K562 treated with DMSO at 1 percent for 12 hours (cell line): ENCODE measurements around the gene SMTNL1. TPM values are rescaled to one million over a fixed set of nuclear protein-coding genes. Genes with fewer than 3 reads are reported as not detected.

ENCODE experiments used
- total RNA-seq: library from RNA; unstranded; fragments of 300-600 nt; gene quantifications from 2 replicates; pipeline ENCODE4 v1.2.3, GENCODE V29; 2022; ENCODE audit not compliant: insufficient read depth

SMTNL1 gene
- 1.1 TPM in 1 of 2 replicates, not detected in the other for total RNA-seq

GRCh38 chr11:57536947-57537619 is at the start of gene SMTNL1:
TSS of gene SMTNL1 (plus strand) at chr11:57537595. CDS start at chr11:57542643, 5,048 bp downstream.

GRCh38 chr11:57515332-57516060 is 21.9 kb upstream of the SMTNL1 start, which contains the start of gene SLC43A1:
TSS of gene SLC43A1 (minus strand) at chr11:57515702. CDS start at chr11:57514111, 1,591 bp downstream.

GRCh38 chr11:57530596-57531507 is 6.5 kb upstream of the SMTNL1 start, which contains the start of gene TIMM10:
TSS of gene TIMM10 (minus strand) at chr11:57530754. CDS start at chr11:57530189, 565 bp downstream.

GRCh38 chr11:57567515-57568329 is 30.3 kb downstream of the SMTNL1 start, which contains the start of gene UBE2L6:
TSS of gene UBE2L6 (minus strand) at chr11:57567672. CDS start at chr11:57567611, 61 bp downstream.

GRCh38 chr11:57597461-57597915 is 60.1 kb downstream of the SMTNL1 start, which contains the start of gene SERPING1:
TSS of gene SERPING1 (plus strand) at chr11:57597685. CDS start at chr11:57598271, 586 bp downstream.

Other genes starting within 250 kb of the SMTNL1 start
- 23.4 and 35.7 TPM in 2 replicates for gene TNKS1BP1, start 212.6 kb upstream of the SMTNL1 start, total RNA-seq
- 102 and 170 TPM in 2 replicates for gene SSRP1, start 201.7 kb upstream of the SMTNL1 start, total RNA-seq
- not detected in 2 replicates for gene P2RX3, start 199.2 kb upstream of the SMTNL1 start, total RNA-seq
- gene PRG3, start 156.4 kb upstream of the SMTNL1 start, total RNA-seq = not detected in 2 replicates
- 22.1 and 34.6 TPM in 2 replicates for gene PRG2, start 146.9 kb upstream of the SMTNL1 start, total RNA-seq
- gene SLC43A3, start 110.5 kb upstream of the SMTNL1 start, total RNA-seq = 65.5 and 138 TPM in 2 replicates
- gene RTN4RL2, start 77.1 kb upstream of the SMTNL1 start, total RNA-seq = 6.4 and 6.8 TPM in 2 replicates
- 60.4 and 87.0 TPM in 2 replicates for gene SLC43A1, start 21.9 kb upstream of the SMTNL1 start, total RNA-seq
- 40.3 and 58.1 TPM in 2 replicates for gene TIMM10, start 6.8 kb upstream of the SMTNL1 start, total RNA-seq
- 84.8 and 114 TPM in 2 replicates for gene UBE2L6, start 30.1 kb downstream of the SMTNL1 start, total RNA-seq
- gene SERPING1, start 60.1 kb downstream of the SMTNL1 start, total RNA-seq = 0.51 and 1.3 TPM in 2 replicates
- gene YPEL4, start 112.3 kb downstream of the SMTNL1 start, total RNA-seq = 2.2 and 2.5 TPM in 2 replicates
- gene CLP1, start 120.2 kb downstream of the SMTNL1 start, total RNA-seq = 19.8 and 22.4 TPM in 2 replicates
- gene ZDHHC5, start 130.5 kb downstream of the SMTNL1 start, total RNA-seq = 16.0 and 39.7 TPM in 2 replicates
- gene MED19, start 174.6 kb downstream of the SMTNL1 start, total RNA-seq = 25.1 and 26.8 TPM in 2 replicates
- gene TMX2, start 175.0 kb downstream of the SMTNL1 start, total RNA-seq = 79.3 and 120 TPM in 2 replicates
- 211 and 362 TPM in 2 replicates for gene SELENOH, start 203.9 kb downstream of the SMTNL1 start, total RNA-seq
- gene BTBD18, start 214.2 kb downstream of the SMTNL1 start, total RNA-seq = not detected in 2 replicates
- gene CTNND1, start 224.2 kb downstream of the SMTNL1 start, total RNA-seq = 18.7 and 65.0 TPM in 2 replicates